GM19463 (cell line): ENCODE measurements around the gene AVP.

Experiments used
- ATAC-seq: cut with Tn5 transposase; IDR thresholded peaks from one replicate; pipeline ENCODE4 v1.9.1; 2021; ENCODE audit warnings: mild to moderate bottlenecking, moderate library complexity; ENCODE audit not compliant: unreplicated experiment

The AVP gene

DNA sequence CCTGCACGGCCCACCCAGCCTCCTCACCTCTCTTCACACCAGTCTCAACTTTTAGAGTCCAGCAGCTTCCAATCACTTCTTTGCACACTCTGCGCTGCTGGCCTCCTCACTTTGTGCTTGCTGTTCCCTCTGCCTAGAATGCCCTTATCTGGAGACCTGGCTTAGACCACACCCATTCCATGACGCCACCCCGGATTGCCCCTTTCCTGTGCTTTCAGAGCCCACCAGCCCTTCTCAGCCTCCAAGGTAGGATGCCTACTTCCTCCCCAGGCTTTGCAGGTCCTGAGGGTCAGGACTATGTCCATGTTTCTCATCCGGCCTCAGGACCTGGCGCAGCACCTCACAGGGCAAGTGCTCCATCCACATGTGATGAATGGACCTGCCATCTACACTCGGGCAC lies 27.0 kb upstream of the AVP start:
- no peak for ATAC-seq

DNA sequence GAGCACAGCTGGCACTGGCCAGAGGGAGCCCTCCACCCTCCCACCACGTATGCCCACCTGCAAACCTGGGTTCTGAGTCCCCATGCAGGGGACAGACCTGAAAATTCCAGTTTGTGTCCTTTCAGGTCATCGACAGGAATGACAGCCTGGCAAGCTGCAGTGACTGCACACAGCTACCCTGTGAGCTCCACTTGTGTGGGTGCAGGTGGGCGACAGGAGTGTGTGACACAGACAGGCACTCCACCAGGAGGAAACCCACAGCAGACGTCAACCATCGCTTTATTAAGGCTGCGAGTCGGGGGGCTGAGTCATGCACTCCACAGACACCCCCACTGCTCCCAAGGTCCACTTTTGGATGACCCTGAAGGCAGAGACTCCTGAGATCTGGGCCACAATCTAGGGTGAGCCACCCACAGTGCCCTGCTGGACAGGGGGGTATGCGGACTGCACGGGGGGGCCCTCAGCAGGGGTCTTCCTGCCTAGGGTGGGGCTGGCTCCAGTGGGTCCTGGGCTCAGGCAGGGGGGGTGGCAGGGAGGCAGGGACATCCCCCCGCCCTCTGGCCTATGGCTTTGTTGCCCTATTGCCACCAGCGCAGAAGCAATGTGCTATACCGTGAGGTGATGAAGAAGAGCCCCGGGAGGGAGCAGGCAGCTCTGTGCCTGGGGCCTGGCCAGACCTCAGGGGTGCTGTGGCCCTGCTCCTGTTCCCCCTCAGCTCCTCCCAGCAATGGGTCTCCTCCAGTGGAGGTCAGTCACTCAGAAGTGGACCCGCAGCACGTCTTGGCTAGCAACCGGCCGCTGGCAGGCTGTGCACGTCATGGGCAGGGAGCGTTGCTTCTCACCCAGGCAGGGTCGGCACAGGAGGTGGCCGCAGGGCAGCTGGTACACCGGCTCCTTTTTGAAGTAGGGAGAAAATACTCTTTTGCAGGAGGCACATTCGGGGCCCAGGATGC lies 25.1 kb upstream of the AVP start:
- ATAC-seq, result no peak

DNA sequence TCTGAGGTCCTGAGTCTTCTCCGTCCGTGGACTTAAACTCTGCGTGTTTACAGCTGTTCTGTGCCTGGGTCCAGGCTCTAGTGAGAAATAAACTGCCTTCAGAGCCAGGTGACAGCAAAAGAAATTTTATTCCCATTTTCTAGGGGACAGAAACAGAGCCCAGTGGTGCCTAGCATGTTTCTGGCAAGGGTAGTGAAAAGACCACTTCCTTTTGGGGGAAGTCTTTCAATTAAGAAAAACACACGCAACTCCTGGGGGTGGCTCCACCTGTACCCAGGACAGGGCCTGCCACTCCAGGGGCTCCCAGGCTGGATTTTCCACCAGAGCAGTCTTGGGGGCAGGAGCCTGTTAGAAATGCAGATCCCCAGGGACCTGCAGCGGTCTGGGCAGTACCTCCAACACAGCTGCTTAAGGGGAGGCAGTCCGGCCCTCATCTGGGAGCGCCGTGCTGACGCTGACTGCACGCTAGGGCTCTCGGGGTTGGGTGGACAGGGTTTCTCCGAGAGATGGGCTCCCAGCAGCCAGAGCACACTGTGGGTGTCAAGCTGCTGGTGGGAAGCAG lies 23.0 kb upstream of the AVP start:
- no peak for ATAC-seq

DNA sequence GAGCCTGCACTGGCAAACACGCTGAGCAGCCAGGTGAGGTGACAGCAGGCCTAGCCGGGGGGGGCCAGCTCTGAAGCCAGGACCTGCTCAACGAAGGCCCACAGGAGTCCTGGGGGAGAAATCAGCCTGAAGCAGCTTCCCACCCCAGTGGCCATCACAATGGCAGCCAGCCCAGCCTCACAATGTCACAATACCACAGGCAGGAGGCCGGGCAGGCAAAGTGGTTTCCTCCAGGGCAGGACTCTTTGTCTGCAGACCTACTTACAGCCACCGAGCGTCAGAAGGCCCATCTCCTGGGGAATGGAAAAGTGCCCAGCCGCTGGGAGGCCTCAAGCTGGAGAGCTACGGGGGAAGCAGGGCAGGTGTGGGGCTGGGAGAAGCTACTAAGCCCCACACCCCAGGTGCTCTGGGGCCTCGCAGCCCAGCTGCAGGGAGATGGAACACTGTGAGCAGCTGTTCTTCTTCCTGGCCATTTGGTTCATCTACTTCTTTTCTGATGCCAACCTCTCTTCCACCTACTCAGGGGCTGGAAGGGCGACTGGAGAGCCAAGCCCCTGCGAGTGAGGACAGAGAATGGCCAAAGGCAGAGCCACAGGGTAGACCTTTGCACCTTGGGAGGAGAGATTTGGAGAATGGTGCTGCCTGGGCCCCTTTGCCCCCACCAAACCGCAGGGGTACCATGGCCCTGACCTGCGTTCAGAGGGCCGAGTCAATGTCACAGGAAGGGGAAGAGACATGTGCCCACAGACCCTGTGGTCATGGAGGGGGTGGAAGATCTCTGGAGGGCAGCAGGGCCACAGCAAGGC lies 22.3 kb upstream of the AVP start:
- no peak for ATAC-seq

DNA sequence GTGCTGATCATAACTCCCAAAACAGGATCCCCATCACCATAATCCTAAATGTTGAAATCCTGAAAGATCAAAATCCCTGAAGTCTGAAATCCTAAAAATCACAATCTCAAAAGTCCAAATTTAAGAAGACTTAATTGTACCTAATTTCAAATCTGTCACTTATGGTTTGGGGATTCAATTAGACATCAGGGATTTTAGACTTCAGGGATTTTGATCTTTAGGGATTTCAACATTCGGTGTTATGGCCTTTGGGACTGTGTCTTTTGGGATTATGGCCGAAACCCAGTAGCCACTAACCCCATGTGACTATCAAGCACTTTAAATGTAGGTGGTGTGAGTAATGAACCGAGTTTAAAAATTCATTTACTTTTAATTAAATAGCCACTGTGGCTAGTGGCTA lies 21.7 kb upstream of the AVP start:
- ATAC-seq, result no peak

DNA sequence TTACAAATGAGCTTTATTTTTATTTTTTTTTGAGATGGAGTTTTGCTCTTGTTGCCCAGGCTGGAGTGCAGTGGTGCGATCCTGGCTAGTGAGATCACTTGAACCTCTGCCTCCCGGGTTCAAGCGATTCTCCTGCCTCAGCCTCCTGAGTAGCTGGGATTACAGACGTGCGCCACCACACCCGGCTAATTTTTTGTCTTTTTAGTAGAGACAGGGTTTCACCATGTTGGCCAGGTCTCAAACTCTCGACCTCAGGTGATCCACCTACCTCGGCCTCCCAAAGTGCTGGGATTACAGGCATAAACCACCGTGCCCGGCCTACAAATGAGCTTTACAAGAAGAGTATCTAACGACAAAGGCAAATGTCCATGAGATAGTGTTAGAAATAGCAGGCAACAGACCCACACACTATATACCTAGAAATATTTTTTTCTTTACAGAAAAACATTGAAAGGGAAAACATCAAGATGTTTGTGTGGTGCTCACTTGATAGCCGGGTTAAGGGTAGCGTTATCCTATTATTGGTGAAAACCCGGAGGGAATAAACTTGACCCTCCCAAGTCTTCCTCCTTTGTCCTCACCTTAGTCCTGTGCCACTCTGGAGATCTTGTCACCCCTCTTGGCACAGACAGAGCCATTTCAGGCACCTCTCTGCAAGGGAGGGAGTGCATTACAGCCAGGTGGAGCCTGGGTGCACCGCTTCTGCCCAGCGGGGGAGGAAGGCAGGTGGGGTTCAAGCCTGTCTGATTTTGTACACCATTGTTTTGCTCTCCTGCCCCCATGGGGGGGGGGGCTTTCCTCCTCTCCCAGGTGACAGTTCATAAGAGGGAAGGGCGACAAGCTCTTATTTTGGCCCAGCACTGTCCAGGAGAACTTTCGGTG lies 21.0 kb upstream of the AVP start:
- no peak for ATAC-seq

DNA sequence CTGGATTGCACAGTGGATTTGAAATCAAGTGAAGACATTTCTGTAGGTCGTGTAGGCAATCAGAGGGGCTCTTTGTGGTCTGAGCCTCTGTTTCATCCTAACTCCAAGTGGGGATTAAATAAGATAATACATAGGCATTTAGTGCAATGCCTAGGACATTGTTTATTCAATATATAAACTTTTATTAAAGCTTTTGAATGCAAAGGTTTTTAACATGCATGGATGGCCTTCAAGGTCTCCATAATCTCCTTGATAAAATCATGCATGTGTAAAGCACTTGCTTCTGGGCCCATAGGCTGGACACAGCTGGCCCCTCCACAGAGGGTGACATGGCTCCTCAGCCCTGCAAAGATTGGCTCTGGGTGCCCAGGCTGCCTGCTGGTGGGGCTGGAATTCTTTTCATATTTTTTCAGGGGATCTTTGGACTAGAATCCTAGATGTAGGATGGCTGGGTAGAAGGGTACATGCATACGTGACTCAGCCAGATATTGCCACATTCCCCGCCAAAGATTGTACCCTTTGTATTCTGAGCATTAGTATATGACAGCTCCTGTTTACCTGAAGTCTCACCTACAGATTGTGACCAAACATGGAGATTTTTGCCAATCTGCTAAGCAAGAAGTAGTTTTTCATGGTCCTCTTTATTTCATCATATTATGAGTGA lies 19.0 kb upstream of the AVP start:
- no peak for ATAC-seq

DNA sequence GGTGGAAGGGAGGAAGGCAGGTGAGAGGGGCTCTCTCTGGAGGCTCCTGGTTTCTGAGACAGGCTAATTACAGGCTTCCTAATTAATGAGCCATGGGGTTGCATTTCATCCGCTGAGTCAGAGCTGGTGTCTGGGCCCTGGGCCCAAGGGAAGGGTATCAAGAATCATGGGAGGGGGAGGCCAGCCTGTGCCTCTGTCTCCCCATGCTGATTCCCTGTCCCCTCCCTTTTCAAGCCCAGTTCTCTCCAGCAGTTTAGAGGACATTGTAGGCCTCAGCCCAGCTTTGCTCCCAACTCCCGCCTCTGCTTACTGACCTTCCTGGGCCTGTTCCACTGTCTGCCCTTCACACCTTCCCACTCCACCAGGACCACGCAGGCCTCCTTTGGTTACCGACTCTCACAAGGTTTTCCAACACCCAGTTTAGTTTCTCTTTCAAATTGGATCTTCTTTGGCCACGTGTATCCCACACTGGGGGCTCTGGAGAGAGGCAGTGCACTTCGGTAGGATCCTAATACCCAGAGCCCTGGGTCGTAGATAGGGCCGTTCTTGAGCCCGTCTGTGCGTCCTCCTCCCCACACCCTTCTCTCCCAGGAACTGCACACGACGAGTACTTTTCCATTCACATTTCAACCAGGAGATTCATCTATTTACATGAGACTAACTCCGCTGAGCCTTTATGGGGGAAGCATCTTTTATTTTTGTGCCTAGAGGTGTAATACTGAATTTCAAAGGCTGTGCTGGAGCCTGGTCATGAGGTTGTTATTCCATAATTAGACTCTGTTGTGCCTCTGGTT lies 18.2 kb upstream of the AVP start:
- ATAC-seq, result no peak

DNA sequence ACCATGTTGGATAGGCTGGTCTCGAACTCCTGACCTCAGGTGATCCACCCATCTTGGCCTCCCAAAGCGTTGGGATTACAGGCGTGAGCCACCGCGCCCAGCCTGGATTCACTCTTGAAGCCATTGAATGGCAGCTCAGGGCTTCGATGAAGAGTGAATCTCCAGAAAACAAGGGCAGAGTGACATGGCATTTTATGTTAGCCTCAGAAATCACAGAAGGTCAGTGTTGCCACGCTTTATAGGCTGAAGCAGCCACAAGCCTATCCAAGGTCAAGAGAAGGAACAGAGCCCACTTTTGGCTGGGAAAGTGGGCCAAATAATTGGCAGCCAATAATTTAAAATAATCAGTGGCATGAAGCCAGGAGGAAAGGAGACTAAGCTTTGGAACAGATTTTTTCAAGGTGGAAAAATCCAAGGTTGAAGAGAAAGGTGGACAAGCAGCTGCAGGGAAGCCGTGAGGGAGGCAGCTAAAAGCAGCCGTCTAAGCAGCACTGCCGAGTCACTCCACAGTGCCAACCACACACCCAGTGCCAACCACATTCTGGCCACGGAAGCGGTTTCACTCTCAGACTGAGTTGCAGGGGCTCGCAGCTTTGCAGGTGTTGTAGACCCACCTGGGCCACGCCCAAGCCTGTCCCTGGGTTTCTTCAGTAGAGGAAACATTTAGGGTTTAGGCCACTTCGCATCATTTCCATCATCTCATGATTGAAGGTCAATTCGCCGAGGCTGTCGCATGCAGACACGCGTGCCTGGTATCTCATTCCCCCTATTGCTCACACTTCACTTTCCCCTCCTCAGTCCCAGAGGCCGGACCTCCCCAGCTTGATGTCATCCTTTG lies 17.4 kb upstream of the AVP start:
- ATAC-seq, result peak; percentile 53

DNA sequence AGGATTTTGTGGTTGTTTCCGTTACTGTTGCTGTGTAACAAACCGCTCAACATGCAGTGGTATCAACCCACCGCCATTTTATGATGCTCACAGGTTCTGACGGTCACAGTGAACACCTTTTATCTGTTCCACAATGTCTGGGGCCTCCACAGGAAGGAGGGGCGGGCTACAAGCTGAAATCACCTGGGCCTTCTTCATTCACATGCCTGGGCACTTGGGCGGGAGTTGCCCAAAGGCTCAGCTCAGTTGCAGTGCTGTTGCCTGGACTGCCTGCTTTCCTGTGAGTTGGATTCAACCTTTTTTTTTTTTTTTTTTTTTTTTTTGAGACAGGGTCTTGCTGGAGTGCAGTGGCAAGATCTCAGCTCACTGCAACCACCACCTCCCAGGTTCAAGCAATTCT lies 16.7 kb upstream of the AVP start:
- no peak for ATAC-seq

DNA sequence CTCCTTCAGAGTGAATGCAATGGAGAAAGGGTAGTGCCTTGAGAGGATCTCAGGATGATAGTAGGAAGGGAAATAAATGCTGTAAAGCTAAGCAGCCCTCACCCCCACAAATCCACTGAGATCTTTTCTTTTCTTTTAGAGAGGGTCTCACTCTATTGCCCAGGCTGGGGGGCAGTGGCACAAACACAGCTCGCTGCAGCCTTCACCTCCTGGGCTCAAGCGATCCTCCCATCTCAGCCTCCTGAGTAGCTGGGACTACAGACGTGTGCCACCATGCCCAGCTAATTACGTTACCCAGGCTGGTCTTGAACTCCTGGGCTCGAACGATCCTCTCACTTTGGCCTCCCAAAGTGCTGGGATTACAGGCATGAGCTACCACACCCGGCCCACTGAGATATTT lies 16.0 kb upstream of the AVP start:
- ATAC-seq, result no peak

DNA sequence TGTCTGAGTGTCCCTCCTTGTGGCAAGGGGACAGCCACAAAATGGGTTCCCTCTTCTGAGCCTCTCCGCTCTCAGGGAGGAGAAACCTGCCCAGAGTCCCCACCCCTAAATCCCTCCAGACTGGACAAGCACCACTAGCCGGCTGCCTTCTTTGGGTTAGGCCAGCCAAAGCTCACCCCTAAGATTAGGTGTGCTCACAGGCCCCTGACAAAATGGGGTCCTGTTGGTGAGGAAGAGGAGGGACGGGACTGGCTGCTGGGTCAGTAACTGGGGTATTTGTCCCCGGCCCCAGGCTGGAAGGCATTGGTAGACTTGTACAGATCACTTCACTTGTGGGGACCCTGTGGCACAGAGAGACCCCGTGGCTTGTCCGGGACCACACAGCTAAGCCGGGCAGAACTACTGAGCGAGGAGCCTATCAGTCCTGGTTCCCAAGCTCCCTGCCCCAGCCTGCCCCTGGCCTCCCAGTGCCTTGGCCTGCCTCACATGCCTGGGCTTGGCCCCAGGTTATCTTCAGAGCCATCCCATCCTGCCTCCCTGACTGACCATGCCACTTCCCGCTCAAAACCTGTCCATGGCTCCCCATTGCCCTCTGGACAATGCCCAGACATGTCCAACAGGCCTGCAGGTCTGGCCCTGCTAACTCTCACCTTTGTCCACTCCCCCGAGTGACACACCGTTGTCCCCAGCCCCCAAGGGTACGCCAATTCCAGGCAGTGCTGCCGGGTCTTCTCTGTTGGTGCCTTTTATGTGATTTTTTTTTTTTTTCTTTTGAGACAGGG lies 10.5 kb upstream of the AVP start:
- no peak for ATAC-seq

DNA sequence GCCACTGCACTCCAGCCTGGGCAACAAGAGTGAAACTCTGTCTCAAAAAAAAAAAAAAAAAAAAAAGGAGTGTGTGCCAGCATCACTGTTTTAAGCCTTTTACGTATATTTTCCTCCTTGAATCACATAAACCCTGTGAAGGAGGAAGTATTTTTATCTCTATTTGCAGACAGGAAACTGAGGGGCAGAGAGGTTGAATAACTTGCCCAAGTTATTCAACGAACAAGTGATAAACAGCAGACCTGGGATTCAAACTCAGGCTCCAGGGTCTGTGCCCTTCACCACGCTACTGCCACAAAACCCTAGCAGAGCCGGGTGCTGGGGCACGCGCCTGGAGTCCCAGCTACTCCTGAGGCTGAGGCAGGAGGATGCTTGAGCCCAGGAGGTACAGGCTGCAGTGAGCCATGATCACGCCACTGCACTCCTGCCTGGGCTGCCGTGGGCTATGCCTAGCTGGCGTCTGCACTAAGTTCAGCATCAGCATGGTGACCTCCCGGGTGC lies 9.4 kb upstream of the AVP start:
- no peak for ATAC-seq

DNA sequence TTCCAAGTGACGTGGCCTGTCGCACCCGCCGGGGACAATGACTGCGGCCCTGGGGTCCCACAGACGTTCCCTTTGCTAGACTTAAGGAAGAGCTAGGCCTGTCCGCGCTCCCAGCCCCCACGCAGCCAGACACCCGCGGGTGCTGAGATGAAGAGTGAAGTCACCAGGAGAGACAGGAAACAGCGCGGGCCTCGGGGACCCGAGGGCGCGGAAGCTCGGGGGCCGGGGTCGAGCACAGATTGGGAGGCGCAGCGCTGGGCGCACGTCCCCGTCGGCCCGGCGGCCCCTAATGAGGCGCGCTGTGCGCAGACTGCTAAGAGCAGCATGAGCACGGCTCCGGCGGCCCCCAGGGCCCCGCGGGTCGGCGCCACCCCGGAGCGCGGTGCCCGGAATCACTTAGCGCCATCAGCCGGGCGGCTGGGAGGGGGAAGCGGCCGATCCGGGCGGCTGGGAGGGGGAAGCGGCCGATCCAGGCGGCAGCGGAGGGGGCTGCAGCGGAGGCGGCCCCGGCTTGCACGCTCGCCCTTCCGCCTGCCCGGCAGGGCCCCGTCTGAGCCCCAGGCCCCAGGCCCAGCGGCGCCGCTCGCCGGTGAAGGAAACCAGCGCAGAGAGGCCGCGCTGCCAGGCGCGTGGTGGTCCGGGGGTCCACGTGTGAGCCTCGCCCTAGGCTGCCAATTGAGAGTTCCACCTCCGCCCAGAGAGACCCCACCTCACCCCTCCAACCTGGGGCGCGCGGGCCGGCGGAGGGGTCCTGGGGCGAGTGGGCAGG lies 8.3 kb upstream of the AVP start:
- ATAC-seq, result no peak

DNA sequence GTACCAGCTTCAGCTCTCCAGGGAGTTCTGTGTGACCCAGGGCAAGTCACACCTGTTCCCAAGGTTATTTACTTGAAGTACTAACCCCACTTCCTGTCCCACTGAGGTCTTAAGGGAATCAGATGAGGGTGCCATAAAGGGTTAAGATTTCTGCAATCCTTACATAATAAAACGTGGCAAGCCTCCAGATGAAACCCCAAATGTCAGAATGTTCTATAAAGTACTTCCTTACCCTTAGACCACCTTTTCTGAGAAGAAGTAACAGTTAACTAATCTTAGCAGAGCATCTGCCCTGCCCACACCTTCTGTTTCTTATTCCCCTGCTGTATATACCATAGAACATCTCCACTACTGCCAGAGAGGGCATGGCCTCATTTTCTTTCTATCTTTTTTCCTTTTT lies 6.0 kb upstream of the AVP start:
- no peak for ATAC-seq

DNA sequence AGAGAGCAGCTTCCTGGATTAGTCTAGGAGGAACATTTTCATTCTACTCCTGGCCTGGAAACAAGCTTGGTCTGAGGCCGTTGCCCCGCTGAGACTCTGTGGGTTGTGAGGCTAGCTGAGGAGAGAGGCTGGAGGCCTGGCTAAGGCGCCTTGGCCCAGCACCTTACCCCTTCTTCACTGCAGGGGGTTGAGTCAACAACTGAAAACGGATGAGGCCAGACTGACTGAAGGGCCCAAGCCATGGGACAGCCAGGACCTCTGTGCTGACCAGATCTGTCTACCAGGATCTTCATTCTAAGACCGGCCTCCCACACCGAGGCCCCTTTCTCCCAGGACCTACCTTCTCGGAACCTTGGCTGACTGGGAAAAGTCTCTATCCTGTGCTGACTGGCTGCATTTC lies 3.5 kb upstream of the AVP start:
- no peak for ATAC-seq

DNA sequence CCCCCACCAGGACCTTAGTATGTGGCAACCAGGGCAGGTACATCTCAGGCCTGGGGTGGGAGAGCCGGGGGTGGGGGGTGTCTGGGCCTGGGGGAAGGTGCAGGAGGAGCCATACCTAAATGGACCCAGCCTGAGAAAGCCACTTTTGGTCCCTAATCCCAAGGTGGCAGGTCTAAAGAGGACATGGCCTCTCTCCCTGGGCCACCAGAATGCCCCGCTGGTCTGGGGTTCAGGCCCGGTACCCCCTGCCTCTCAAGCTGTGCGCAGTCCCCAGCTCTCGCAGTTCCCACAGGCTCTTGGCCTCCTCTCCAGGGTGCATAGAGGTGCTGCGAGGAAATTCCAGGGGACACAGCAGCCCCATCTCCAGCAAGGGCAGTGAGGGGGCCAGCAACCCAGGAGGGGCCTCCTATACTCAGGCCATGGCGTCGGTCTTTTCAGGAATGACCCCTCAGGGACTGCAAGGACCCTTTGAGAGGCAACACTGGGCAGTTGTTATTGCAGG lies 1.1 kb upstream of the AVP start:
- no peak for ATAC-seq
